HG03432 (cell line): ENCODE data around the gene NDUFA12.

ENCODE experiments used
- ATAC-seq: cut with Tn5 transposase; IDR thresholded peaks from one replicate; pipeline ENCODE4 v1.9.1; 2021; ENCODE audit warnings: mild to moderate bottlenecking, moderate library complexity; ENCODE audit not compliant: unreplicated experiment

The NDUFA12 gene

DNA sequence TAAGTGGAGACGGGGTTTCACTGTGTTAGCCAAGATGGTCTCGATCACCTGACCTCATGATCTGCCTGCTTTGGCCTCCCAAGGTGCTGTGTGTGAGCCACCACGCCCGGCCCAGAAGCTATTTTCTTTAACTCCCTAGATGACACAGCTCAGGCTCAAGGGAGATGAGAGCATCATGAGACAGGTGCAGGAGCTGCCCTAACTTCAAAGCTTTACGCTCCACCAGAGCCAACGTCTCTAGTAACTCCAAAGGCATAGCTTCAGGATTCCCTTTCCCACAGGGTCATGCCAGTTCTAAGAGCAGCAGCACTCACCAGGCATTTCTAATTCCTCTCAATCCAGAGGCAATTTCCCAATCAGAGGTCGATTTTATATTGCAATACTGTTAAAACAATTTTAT is 21.0 kb downstream of the NDUFA12 start:
- ATAC-seq = no peak

DNA sequence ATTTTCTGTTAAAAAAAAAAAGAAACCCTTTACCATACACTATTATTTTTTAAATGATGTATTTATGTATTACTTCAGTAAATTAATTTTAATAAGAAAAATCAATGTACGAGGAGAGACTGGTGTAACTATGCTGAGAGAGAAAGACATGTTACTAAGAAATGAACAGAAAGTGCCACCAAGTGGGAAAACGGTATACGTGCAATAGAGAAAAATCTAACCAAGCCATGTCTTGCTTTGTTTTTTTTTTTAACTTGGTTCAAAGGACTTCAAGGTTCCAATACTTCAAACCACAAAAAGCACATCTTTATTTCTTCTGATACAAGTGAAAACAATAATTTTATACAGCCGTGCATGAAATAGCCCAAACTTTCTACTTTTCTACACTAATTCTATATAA is 22.9 kb downstream of the NDUFA12 start:
- no peak for ATAC-seq

DNA sequence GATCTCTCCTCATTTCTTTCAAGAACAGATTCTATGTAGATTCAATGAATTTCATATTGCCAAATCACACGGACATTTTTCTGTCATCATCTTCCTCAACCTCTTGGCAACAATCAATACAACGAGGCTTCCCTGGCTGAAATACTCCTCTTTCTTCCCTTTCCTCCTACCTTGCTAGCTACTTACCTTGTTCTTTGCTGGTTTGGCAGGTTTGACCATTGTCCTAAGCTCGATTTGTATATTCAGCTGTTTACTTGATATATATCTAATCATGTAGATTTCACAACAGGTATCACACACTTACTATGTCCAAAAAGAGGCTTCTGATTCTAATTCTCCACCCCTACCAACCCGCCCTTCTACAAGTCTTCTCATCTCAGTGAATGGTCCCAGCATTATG is 23.6 kb downstream of the NDUFA12 start:
- ATAC-seq = no peak

DNA sequence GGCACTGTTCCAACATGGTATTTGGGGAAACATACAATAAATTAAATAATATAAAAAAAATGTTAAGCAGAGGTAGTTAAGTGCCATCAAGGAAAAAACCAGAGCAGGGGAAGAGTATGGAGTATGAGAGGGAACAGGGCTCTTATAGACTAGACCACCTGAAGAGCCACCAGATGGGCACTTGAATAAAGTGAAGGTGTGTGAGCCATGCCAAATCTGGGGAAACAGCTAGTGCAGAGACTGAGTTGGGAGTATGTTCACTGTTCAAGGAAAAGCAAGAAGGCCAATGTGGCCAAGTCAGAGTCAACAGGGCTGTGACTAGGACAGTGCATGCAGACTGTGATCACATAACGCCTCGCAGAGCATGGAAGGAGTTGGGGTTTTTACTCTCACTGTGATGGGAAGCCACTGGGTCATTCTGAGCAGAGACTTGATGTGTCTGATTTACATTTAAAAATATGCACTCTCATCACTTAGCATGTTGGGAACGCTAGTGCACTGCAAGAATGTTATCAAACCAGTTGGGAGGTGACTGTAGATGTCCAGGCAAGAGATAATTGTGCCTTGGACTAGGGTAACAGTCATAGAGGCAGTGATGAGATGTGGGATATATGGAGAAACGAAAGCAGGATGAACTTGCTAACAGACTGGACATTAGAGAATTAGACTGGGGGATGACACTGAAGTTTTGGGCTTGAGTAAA is 25.6 kb downstream of the NDUFA12 start:
- ATAC-seq = no peak

DNA sequence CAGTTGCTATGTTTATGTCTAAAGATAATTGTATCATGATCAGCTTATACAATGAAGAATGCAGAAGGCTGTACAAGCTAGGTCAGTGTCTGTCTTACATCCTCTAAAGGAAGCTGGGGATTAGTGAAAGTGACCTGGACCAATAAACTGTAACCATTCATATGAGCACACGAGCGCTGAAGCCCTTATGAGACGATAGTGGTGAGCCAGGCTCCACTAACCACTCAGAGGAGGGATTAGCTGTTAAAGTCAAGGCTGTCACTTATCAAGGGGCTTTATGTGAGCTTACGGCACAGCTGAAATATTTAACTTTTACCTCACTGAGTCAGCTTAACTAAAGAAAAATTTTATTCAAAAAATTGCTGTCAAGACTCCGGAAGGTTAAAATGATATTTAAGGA is 30.3 kb downstream of the NDUFA12 start:
- no peak for ATAC-seq

DNA sequence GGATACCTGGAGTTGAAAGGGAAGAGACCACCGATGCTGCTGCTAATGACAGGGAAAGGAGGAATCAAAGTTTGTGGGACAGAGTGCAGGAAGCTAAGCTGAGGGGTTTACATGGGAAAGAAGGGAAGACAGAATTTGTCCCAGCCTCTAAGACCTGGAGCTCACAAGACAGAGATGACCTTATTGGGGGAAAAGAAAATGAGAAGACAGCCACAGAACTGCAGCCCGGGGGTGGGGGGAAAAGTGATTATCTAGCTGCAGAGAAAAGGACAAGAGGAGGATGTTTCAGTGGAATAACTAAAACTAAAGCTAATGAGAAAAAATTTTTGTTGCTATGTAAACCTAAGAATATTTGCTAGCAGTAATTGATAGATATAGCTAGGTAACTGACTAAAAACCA is 30.7 kb downstream of the NDUFA12 start:
- no peak for ATAC-seq

DNA sequence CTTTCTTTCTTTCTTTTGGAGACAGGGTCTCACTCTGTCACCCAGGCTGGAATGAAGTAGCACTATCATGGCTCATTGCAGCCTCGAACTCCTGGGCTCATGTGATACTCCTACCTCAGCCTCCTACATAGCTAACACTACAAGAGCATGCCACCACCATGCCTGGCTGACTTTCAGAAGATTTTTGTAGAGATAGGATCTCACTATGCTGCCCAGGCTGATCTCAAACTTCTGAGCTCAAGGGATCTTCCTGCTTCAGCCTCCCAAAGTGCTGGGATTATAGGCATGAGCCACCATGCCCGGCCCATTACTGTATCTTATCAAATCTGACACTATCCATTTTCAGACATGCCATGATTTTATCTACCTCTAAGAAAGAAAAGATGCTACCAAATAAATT is 31.6 kb downstream of the NDUFA12 start:
- no peak for ATAC-seq

DNA sequence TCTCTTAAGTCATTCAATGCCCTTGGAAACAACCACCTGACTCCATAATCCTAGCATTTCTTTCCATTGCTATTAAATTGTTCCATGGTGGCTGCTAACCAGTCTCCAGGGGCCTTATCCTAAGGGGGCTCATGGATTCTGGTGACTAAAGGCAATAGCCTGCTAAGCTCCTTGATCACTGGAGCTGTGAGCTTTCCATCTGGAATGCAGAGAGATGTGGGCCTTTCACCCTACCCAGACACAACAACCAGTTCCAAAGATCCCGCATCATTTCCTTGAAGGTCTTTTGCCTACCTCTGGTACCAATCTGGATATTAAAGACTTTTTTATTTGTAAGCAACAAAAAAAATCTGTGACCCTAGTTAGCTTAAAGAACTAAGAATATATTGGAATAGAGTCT is 32.9 kb downstream of the NDUFA12 start:
- no peak for ATAC-seq

DNA sequence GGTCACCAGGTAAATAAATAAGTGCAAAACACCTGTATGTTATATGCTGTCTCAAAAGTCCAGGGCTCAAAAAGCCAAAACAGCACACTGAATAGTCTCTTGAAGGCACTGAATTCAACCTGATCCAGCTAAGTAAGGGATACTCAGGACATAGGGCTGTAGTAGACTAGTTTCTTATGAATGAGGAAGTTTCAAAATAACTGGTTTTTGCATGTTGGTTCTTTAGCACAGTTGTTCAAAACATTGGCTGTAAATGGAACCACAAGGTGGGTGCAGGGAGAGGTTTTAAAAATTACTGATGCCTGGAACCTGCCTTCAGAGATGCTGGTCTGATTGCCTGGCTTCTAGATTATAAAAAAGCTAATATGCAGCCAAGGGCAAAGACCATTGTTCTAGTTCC is 34.1 kb downstream of the NDUFA12 start:
- no peak for ATAC-seq

DNA sequence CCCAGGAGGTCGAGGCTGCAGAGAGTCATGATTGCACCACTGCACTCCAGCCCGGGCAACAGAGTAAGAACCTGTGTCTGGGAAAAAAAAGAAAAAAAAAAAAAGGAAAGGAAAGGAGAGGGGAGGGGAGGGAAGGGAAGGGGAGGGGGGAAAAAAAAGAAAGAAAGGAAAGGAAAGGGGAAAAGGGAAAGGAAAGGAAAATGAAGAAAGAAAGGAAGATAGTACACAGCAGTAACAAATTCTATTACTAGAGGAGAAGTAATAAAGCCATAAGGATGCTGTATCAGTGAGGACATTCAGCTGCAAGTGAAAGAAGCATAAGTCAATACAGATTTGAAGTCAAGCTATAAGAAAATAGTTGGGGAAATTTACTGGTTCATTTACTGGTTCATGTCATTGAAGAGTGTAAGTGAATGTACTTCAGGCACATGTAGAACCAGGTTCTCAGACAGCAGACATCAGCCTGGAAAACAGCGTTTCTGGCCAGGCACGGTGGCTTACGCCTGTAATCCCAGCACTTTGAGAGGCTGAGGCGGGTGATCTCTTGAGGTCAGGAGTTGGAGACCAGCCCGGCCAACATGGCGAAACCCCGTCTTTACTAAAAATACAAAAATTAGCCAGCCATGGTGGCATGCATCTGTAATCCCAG is 37.4 kb downstream of the NDUFA12 start:
- no peak for ATAC-seq

DNA sequence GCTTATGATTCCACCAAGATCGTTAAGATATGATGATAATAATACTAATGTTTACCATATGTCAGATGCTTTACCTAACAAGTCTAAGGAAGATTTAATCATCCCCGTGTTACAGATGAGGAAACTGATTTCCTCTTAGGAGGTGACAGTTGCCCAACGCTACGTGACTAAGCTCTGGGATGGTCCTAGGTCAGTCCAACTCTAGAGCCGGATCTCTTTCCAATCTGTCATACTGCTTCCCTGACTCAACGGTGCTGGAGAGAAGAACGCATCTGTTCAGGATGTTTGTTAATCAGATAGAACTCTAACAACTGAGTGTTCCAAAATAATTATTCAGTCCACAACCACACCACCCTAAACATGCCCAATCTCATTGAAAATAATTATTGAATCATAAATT is 39.8 kb downstream of the NDUFA12 start:
- ATAC-seq = no peak

DNA sequence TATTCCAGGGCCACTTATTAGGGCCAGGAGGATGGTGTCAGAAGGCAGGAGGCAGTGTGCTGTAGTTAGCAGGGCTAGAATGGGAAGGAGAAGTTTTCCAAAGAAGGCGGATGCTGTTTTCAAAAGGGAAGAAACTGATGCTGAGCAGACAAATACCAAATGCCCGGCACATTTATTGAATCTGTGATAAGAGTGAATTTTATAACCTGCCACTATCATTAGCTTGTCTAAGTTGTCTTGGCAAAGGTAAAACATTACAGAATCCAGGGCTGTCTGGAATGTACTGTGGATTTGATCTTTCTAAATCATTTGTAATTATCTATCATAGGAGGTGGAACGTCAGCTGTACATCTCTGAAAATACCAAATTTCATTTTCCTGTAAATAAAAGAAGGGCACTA is 40.8 kb downstream of the NDUFA12 start:
- ATAC-seq = no peak

DNA sequence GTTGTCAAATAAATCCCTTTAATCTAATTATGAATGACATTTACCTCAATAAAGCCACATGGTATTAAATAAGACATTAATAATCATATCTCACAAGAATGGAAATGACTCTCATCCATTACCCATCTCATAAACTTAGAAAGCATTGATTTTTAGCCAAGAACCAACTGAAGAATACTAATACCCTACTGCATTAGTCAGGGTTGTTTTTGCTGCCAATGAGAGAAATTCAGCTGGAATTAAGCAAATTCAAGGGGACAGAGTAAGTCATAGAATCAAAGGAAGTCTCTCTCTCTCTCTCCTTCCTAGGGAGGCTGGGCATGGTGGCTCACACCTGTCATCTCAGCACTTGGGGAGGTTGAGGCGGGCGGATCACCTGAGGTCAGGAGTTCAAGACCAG is 41.6 kb downstream of the NDUFA12 start:
- ATAC-seq = no peak

DNA sequence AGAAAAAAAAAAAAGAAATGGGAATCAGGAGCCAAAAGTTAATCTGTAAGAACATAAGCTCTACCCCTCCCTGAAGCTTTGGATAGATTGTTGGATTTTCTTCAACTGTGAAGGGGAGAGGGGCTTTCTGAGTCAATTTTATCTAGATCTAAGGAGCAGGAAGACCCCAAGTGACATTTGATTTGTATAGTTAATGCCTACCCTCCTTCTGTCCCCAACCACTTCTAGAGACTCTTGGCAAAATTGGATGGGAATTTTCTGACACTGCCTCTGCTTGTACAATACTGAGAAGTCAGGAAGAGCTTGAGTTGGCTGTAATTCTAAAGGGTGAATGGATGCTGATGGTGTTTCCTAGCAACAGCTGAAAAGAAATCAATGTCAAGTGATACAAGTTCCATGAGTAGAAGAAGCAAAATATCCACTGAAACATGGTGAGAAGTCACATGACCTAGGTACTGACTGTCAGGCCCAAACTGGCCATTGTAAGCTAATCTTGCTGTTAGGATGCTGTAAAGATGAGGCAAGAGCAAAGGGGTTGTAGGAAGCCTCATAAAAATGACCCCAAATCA is 42.2 kb downstream of the NDUFA12 start:
- no peak for ATAC-seq

DNA sequence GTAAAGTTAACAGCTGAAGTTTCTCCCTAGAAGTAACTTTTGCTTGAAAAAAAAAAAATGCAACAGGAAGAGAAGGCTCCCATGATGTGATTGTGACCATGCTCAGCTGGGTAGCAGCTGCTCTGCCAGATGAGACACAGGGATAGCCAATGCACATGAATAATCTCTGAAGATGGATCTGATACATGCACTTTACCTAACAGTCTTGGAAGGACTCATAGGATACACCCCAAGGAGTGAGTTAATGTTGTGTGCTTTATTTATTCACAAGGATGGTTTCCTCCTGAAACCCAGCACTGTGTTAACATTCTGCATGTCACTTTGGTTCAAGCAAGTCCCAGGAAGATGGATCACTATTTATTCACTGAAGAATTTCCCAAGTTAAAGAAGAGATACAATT is 46.5 kb downstream of the NDUFA12 start:
- ATAC-seq = no peak

DNA sequence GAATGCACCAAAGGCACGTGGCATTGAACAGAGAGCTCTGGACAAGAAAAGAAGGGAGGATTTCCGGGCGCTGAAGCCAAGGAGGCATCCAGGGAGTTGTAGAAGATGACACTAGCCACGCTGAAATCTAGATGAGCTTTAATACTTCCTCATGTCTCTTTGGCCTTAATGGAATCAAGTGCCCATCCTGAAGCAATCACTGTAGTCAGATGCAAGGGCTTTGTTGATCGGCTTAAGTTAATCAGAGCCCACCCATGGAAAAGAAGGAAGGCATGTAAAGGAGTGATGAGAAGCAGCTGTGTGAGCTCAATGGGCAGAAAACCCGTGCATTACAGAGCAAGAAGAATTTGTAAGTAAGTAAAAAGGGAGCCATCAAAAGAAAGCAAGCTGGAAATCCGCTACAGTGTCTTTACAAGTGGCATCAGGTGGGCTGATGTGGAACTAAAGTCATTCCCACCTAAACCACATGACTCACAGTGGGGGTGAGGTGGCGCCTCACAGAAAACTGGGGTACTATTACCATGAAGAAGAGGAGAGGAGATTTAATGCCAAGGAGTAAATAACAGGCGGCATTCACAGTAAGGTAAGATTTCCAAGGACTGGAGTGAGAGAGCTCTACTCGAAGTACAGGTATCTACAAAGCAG is 48.4 kb downstream of the NDUFA12 start:
- no peak for ATAC-seq

DNA sequence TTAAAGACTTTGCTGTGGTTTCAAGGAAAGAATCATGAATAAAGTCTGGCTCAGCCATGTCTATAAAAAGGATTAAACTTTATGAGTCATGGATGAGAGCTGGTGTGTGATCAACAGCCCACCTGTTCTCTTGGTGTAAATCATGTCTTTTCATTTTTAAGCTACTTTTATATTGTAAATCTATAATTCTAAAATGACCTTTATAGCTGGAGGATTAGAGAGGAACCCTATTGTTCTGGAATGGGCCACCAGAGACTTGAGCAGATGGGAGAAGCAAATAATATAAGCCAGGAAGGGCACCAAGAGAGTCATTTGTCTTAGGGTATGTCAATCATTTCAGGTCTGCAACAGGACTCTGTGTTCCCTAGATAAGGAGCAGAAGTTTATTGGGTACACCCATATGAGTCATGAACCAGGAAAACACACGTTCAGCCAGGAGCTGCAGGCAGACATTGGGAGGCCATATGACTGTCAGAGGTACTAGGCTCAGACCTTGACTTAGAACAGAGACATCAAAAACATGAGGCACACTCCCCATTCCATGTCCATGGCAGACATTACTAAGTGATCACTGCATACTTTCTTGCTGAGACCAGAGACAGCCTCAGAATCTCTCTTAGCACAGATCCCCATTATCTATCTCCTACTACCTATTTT is 49.3 kb downstream of the NDUFA12 start:
- ATAC-seq = no peak

DNA sequence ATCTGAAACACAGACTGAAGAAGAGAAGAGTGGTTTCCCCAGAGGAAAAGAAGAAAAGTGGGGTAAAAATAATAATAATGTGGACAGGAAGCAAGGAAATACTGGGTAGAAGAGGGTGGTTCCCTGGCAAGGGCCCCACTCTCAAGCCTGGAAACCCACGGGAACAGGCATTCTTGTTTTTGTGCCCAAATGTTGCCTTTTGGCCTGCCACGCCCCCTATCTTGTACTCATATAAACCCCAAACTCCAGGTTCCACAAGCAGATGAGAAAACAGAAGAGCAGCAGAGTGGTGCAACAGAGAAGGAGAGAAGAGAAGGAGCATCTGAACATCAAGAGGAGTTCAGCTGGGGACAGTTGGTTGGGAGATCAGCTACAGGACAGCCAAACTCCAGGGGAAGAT is 51.2 kb downstream of the NDUFA12 start:
- no peak for ATAC-seq

DNA sequence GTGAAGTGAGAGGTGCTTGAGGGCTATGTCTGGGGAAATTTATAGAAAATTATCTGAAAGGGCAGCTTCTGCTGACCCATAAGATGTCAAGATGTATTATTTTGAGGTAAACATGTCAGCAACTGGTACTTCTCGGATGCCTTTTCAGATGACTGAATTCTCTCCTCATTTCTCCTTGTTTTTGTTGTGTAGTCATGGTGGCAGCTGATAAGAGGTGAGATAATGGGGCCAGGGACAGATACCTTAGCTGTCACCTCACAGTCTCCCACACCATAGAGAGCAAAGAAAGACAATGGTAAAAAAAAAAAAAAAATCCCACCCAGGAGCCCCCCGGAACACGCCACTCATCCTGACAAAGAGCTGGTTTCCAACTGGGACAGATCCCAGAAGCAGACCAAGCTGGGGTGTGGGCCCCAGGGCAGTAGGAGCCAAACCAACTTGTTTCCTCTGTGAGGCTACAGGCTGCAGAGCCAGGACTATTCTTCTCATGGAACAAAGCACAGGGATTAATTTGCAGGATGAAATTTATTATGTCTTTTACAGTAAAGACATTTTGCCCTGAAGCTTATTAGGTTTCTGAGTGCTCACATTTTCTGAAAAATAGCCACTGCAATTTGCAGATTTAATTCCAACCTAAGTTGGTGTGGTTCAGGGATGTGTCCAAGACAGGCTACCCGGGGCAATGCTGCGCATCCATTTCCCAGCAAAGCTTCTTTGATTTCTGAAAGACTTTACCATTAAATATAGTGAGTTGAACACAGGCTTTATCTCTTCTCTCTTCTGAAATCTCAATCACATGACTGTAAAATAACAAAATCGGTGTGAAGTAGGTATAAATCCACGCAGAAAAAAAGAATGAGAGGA is 52.2 kb downstream of the NDUFA12 start:
- ATAC-seq = no peak

DNA sequence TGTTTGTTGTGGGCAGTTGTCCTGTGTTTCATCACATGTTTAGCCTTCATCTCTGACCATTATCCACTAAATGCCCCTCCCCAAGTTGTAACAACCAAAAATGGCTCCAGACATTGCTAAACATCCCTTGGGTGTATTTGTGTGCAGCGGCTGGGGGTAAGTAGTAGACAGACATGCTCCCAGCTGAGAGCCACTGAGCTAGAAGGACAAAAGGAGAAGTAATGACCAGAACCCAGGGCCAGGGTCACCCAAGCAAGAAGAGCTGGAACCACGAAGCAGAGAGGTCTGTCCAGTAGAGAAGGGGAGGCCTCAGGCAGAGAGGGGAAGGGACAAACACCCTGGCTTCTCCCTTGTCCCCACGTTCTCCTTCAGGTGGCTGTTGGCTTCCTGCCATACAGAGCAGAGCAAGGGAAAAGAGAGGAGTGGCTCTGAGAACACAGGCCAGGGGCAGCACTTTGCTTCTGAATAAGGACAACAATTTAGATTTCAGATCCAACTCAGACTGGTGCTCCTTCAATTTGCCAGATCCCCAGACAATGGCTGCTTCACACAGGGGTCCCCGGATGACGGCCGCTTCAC is 55.2 kb downstream of the NDUFA12 start:
- no peak for ATAC-seq
